ENCODE measurements around the gene TBC1D5. TPM values are rescaled to one million over a fixed set of nuclear protein-coding genes. Genes with fewer than 3 reads are reported as not detected.

Gene TBC1D5
- total RNA-seq, 3 donors from 2014 or later (not counting 1 experiment from before 2014, with no cell fraction given), result 63.8 to 81.9 (median 74.9) TPM

GRCh38 chr3:17233398-17233800 lies 509.0 kb downstream of the TBC1D5 start:
- H3K4me1 Mint-ChIP-seq, result peaks cover 0 to 9% of the 10 kb centered on the region in 2 donors

GRCh38 chr3:17232442-17232841 lies 510.0 kb downstream of the TBC1D5 start:
- Mint-ChIP-seq H3K9me3 (no peaks in the 10 kb centered on the region), H3K4me3 (no peak overlapping the region), H3K27me3 (ENCODE audit: low read depth in 2 of 2) (no peaks in the 10 kb centered on the region), H3K27ac (no peak overlapping the region), H3K36me3 (no peaks in the 10 kb centered on the region), H3K4me1 (peaks cover 7 to 18% of the 10 kb centered on the region in 2 donors)
- Histone ChIP-seq H3K9me3 (ENCODE audit: control insufficient read depth, insufficient read depth, low read length) (no peaks in the 10 kb centered on the region), H3K4me1 (ENCODE audit: control insufficient read depth, insufficient read depth, low read length) (peaks cover 4% of the 10 kb centered on the region), H3K36me3 (ENCODE audit: control insufficient read depth, insufficient read depth, low read length) (peaks cover 2% of the 10 kb centered on the region), H3K4me3 (ENCODE audit: low read length) (no peak overlapping the region), H3K27me3 (ENCODE audit: control insufficient read depth, insufficient read depth, low read length) (no peaks in the 10 kb centered on the region), H3K27ac (ENCODE audit: low read length) (no peak overlapping the region)
- DNase-seq (no peak), ATAC-seq (no peak)
- intact Hi-C loops (cut with micrococcal nuclease), result loop anchor here (10.0 kb wide), 1 partner anchor 968 kb away; the partner anchor contains the start of genes DPH3 and OXNAD1
- no peak for TF ChIP-seq CTCF (IDR thresholded peaks at IDR 0.05)

More at GRCh38 chr3:17233398-17233800, 509.0 kb downstream of the TBC1D5 start:
- H3K9me3 Mint-ChIP-seq, result no peaks in the 10 kb centered on the region
- no peaks in the 10 kb centered on the region for H3K27me3 Mint-ChIP-seq (ENCODE audit: low read depth in 2 of 2)
- peak; percentile 86 for TF ChIP-seq CTCF (IDR thresholded peaks at IDR 0.05)
- H3K36me3 Mint-ChIP-seq, result no peaks in the 10 kb centered on the region
- H3K4me1 ChIP-seq (ENCODE audit: control insufficient read depth, insufficient read depth, low read length), result no peaks in the 10 kb centered on the region
- WGBS (ENCODE audit: insufficient coverage), result 0% methylated on average over 1 of the region's 3 CpGs
- intact Hi-C loops (cut with micrococcal nuclease), result loop anchor here (1.0 to 10.0 kb wide), 3 partner anchors 404 to 969 kb away; partner anchors contain the start of genes DPH3 and OXNAD1
- no peak overlapping the region for H3K4me3 Mint-ChIP-seq
- no peaks in the 10 kb centered on the region for H3K27me3 ChIP-seq (ENCODE audit: control insufficient read depth, insufficient read depth, low read length)
- H3K9me3 ChIP-seq (ENCODE audit: control insufficient read depth, insufficient read depth, low read length), result no peaks in the 10 kb centered on the region
- H3K27ac ChIP-seq (ENCODE audit: low read length), result no peak overlapping the region
- DNase-seq (peak in 1 of 2 donors; percentile 79), ATAC-seq (peak; percentile 88 to 100 (median 99))
- H3K4me3 ChIP-seq (ENCODE audit: low read length), result no peak overlapping the region
- H3K27ac Mint-ChIP-seq, result no peak overlapping the region
- peaks cover 2% of the 10 kb centered on the region for H3K36me3 ChIP-seq (ENCODE audit: control insufficient read depth, insufficient read depth, low read length)

GRCh38 chr3:17231537-17232261 lies 510.7 kb downstream of the TBC1D5 start:
- H3K27ac ChIP-seq (ENCODE audit: low read length), result no peak overlapping the region
- no peaks in the 10 kb centered on the region for H3K27me3 Mint-ChIP-seq (ENCODE audit: low read depth in 2 of 2)
- no peak overlapping the region for H3K27ac Mint-ChIP-seq
- ATAC-seq (no peak), DNase-seq (no peak)
- intact Hi-C loops (cut with micrococcal nuclease), result loop anchor here (10.0 kb wide), 1 partner anchor 967 kb away; the partner anchor contains the start of genes DPH3 and OXNAD1
- no peak for TF ChIP-seq CTCF (IDR thresholded peaks at IDR 0.05)
- H3K36me3 Mint-ChIP-seq, result no peaks in the 10 kb centered on the region
- peaks cover 4% of the 10 kb centered on the region for H3K4me1 ChIP-seq (ENCODE audit: control insufficient read depth, insufficient read depth, low read length)
- H3K36me3 ChIP-seq (ENCODE audit: control insufficient read depth, insufficient read depth, low read length), result peaks cover under 1% of the 10 kb centered on the region
- peaks cover 15 to 26% of the 10 kb centered on the region in 2 donors for H3K4me1 Mint-ChIP-seq
- H3K4me3 Mint-ChIP-seq, result no peak overlapping the region
- 89% methylated on average over 2 of the region's 3 CpGs for WGBS (ENCODE audit: insufficient coverage)
- H3K4me3 ChIP-seq (ENCODE audit: low read length), result no peak overlapping the region
- H3K27me3 ChIP-seq (ENCODE audit: control insufficient read depth, insufficient read depth, low read length), result no peaks in the 10 kb centered on the region
- no peaks in the 10 kb centered on the region for H3K9me3 Mint-ChIP-seq
- no peaks in the 10 kb centered on the region for H3K9me3 ChIP-seq (ENCODE audit: control insufficient read depth, insufficient read depth, low read length)

All from natural killer cell (primary cell).